Endothelial cell of umbilical vein (primary cell): Measurements from ENCODE around the gene CYP2A6. TPM values are rescaled to one million over a fixed set of nuclear protein-coding genes. Genes with fewer than 3 reads are reported as not detected.
A peak's percentile ranks its signal among the peaks of the same experiment; 100 is the strongest.

Source experiments
- BruUV-seq: library from RNA; stranded (reverse); fragments of 400-500 nt; replicated peaks from 2 replicates; lab custom pipeline; 2021; lab: Mats Ljungman, UMichigan
- CTCF ChIA-PET: fragments of 300-600, 350-600 bp; sonication (Branson Sonifier 250); formaldehyde crosslinking; loops from one replicate; lab custom pipeline; 2021; ENCODE audit warnings: antibody characterized with exemption, inconsistent platforms; lab: Charles Lee
- POLR2A ChIA-PET: fragments of 300-600, 350-600 bp; sonication (Branson Sonifier 250); formaldehyde crosslinking; loops from one replicate; lab custom pipeline; 2021; ENCODE audit warnings: antibody characterized with exemption, inconsistent platforms; lab: Charles Lee
- DNase-seq: peaks from one replicate; pipeline ENCODE4 v3.0.0-alpha.2; 2011; ENCODE audit warnings: low read depth, low spot score
- FAIRE-seq: peaks from 2 replicates; lab custom pipeline; 2011; peaks lifted over from hg19 to GRCh38; lab: Jason Lieb, UNC
- H2AFZ ChIP-seq: 2 replicates; pipeline ENCODE4 v1.6.0; 2012; ENCODE audit warnings: low read depth, low read length, control low read depth, inconsistent platforms
- H3K27ac ChIP-seq: 2 replicates; pipeline ENCODE4 v1.5.1; 2011; ENCODE audit warnings: low read depth, mild to moderate bottlenecking, control low read depth, low read length, moderate library complexity; ENCODE audit not compliant: insufficient read depth
- H3K27me3 ChIP-seq, 2 experiments: 2 replicates each; pipeline versions ENCODE4 v1.6.0 to v1.6.1; 2011; ENCODE audit warnings: low read length in 2 of 2, mixed read lengths in 1 of 2; ENCODE audit not compliant: control insufficient read depth in 2 of 2, insufficient read depth in 2 of 2
- H3K36me3 ChIP-seq, 2 experiments: 2 replicates in 1 of 2; 3 replicates in 1 of 2; pipeline ENCODE4 v1.5.1; 2011; ENCODE audit warnings: low read length in 2 of 2, mild to moderate bottlenecking in 1 of 2, moderate library complexity in 1 of 2; ENCODE audit not compliant: control insufficient read depth in 2 of 2, insufficient read depth in 2 of 2; ENCODE audit errors: extremely low read depth in 1 of 2
- H3K4me1 ChIP-seq: 3 replicates; pipeline ENCODE4 v1.5.1; 2011; ENCODE audit warnings: mild to moderate bottlenecking, low read length; ENCODE audit not compliant: control insufficient read depth, insufficient read depth; ENCODE audit errors: extremely low read depth
- H3K4me2 ChIP-seq: 2 replicates; pipeline ENCODE4 v1.6.1; 2011; ENCODE audit warnings: low read length, control low read depth, mixed read lengths; ENCODE audit not compliant: insufficient read depth
- H3K4me3 ChIP-seq, 3 experiments: fragments of 200-600 bp in 1 of 3; sonication (generic), shearing (Covaris generic) in 1 of 3; replicated peaks in 1 of 3; 2 replicates each; pipeline ENCODE4 v1.5.1; 2011 to 2016; ENCODE audit warnings: control low read depth in 3 of 3, low read length in 3 of 3, mild to moderate bottlenecking in 2 of 3, inconsistent platforms in 1 of 3, low read depth in 1 of 3, moderate library complexity in 1 of 3; ENCODE audit not compliant: insufficient read depth in 1 of 3
- H3K79me2 ChIP-seq: 2 replicates; pipeline ENCODE4 v1.6.0; 2012; ENCODE audit warnings: low read length, inconsistent platforms; ENCODE audit not compliant: control insufficient read depth, insufficient read depth
- H3K9ac ChIP-seq: replicated peaks from 2 replicates; pipeline ENCODE3; 2011; ENCODE audit warnings: low read length, control low read depth; ENCODE audit not compliant: insufficient read depth; ENCODE audit errors: extremely low read depth
- H3K9me1 ChIP-seq: replicated peaks from 3 replicates; pipeline ENCODE4 v1.6.0; 2011; ENCODE audit warnings: mild to moderate bottlenecking, low read length; ENCODE audit not compliant: control insufficient read depth, insufficient read depth; ENCODE audit errors: extremely low read depth
- H3K9me3 ChIP-seq: replicated peaks from 2 replicates; pipeline ENCODE4 v1.5.1; 2012; ENCODE audit warnings: low read length, inconsistent platforms; ENCODE audit not compliant: control insufficient read depth, insufficient read depth
- H4K20me1 ChIP-seq: replicated peaks from 2 replicates; pipeline ENCODE3; 2011; ENCODE audit warnings: mild to moderate bottlenecking, low read length; ENCODE audit not compliant: control insufficient read depth, insufficient read depth; ENCODE audit errors: extremely low read depth
- CTCF ChIP-seq, 2 donors: IDR thresholded peaks; 1 replicate in 1 of 2; 2 replicates in 1 of 2; pipeline ENCODE4 v1.5.1; 2011; ENCODE audit warnings: low read length in 2 of 2, mild to moderate bottlenecking in 2 of 2, moderate library complexity in 2 of 2, control low read depth in 1 of 2, inconsistent platforms in 1 of 2, low read depth in 1 of 2; ENCODE audit not compliant: insufficient read depth in 1 of 2; ENCODE audit errors: extremely low read depth in 1 of 2
- POLR2A ChIP-seq: IDR thresholded peaks from 2 replicates; pipeline ENCODE4 v1.6.1; 2012; ENCODE audit warnings: low read depth, mild to moderate bottlenecking, control low read depth, low read length
- dilution Hi-C: fragments of 300-500 bp; cut with MboI; formaldehyde crosslinking; loops from one replicate; pipeline ENCODE4 v1.15.0; 2019; ENCODE audit warnings: low sequenced_read_pairs; ENCODE audit not compliant: extremely low pct_ligation_motif_present
- intact Hi-C: fragments of 100-400 bp; cut with micrococcal nuclease; formaldehyde crosslinking; loops from one replicate; pipeline ENCODE4 v1.10.0; 2022
- polyA plus RNA-seq, 4 experiments: library from polyadenylated mRNA; depleted of rRNA in 3 of 4; stranded (reverse) in 3 of 4; unstranded in 1 of 4; fragments of >200 nt; gene quantifications; 2 replicates each; pipeline versions ENCODE4 v1.2.1 to v1.2.3, GENCODE V29; 2011 to 2012; ENCODE audit warnings: missing spikeins in 1 of 4
- total RNA-seq: library from RNA; stranded (reverse); gene quantifications from 2 replicates; pipeline ENCODE4 v1.2.3, GENCODE V29; 2021

The CYP2A6 gene
- total and polyA plus RNA-seq, 2 donors (not counting 3 experiments of a cell fraction or from before 2014, with no cell fraction given), result not detected

GRCh38 chr19:40807147-40808020 lies 42.9 kb downstream of the CYP2A6 start:
- TF ChIP-seq CTCF (IDR thresholded peaks at IDR 0.05; ENCODE audit: extremely low read depth in 1 of 2, insufficient read depth in 1 of 2, low read depth in 1 of 2, low read length in 2 of 2) (peak; percentile 11 to 33), POLR2A (no peak)
- Histone ChIP-seq H3K9ac (no peak overlapping the region), H3K27ac (no peak overlapping the region), H3K79me2 (peaks cover 57% of the 10 kb centered on the region), H3K36me3 (peaks cover 9 to 34% of the 10 kb centered on the region in 2 experiments), H3K4me3 (no peak overlapping the region), H3K4me2 (no peak overlapping the region), H4K20me1 (no peaks in the 10 kb centered on the region), H3K27me3 (peaks cover 0 to 3% of the 10 kb centered on the region in 2 experiments), H3K9me1 (no peaks in the 10 kb centered on the region), H2AFZ (no peak overlapping the region), H3K9me3 (no peaks in the 10 kb centered on the region), H3K4me1 (peaks cover 57% of the 10 kb centered on the region)
- CTCF ChIA-PET, result interaction anchor here (0.7 to 3.9 kb wide), 22 partner anchors 8 to 342 kb away, joined by 3 to 70 read pairs (median 4); partner anchors contain the start of genes ACTMAP, BLVRB, COQ8B and EGLN2
- dilution Hi-C loops, result no loop called here
- no peak for DNase-seq
- POLR2A ChIA-PET, result interaction anchor here (1.0 to 2.0 kb wide), 5 partner anchors 9 to 144 kb away, joined by 3 to 5 read pairs (median 4); partner anchors contain the start of genes ACTMAP, EGLN2, RAB4B and SNRPA
- intact Hi-C loops, result loop anchor here (1.0 to 10.0 kb wide), 2 partner anchors 117 to 363 kb away; partner anchors contain the start of genes NUMBL and SERTAD3
- no TSS peak for BruUV-seq
- FAIRE-seq, result no peak
